Embryonic facial prominence (tissue), 1 donor: ENCODE measurements around the gene LINGO1.

Source experiments
- DNase-seq: peaks from one replicate; pipeline ENCODE4 v3.0.0-alpha.2; 2016; ENCODE audit errors: extremely low spot score

The LINGO1 gene

DNA sequence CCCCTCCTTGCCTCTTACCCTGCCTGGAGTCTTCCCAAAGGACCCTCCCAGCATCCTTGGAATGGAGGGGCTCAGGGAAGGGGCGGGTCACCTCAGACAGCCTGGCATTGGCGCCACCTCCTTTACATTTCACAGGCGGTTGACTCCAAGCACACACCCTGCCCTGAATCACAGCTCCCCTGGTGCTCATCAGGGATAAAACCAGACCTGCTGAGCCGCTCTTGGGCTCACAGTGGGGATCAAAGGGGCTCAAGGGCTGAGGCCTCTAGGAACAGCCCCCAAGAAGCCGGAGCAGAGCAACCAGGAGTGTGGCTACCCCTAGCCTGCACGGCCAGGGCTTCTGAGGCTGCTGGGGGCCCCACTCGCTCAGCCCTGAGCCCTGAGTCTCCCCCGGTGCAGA, 16.6 kb downstream of the LINGO1 start:
- no peak for DNase-seq

DNA sequence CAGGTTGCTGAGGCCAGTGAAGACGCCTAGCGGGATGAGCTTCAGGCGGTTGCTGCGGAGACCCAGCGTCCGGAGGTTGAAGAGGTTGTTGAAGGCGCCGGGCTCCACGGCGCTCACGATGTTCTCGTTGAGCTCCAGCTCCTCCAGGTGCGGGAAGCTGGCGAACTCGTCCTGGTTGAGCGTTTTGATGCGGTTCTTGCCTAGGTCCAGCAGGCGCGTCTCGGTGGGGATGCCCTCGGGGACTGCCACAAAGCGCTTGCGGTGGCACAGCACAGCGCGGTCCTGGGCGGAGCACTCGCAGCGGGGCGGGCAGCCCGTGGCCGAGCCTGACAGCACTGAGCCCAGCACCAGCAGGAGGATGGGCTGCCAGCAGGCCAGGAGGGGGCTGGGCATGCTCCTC, 17.2 kb downstream of the LINGO1 start:
- DNase-seq, result no peak

DNA sequence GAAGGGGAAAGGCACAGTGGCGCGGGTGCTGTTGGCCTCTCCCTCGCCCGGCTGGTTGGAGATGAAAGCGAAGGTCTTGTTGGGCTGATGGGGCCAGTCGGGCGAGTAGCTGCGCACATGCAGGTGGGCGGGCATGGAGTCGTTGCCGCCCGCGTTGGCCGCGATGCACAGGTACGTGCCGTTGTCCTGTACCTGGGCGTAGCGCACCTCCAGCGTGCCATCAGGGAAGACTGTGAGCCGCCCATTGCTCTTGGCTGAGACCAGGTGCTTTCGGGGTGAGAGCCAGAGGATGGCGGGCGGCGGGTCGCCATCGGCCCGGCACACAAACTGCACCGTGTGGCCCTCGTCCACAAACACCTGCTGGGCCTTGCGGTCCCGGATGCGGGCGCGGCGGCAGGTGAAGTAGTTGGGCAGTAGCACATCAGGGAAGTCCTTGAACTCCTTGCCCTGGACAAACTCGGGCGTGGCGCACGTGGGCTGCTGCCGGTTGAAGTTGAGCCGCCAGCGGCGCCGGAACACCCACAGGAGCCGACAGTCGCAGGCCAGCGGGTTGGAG, 18.4 kb downstream of the LINGO1 start:
- DNase-seq, result no peak

DNA sequence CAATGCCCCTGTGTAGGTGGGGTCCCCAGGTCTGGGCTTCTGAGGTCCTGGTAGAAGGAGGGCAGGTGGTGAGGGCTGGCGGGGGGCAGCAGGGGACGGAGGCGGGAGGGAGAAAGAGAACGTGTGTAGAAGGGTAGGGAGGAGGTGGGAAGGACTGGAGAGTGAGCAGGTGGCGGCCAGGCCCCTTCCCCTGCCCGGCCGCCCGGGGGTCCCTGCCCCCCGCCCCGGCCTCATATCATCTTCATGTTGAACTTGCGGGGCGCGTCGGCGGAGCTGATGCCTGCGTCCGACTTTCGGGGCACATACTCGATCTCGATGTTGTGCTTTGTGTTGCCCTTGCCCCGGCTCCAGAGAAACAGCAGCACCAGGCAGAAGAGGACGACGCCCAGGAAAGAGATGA, 18.9 kb downstream of the LINGO1 start:
- DNase-seq, result no peak

DNA sequence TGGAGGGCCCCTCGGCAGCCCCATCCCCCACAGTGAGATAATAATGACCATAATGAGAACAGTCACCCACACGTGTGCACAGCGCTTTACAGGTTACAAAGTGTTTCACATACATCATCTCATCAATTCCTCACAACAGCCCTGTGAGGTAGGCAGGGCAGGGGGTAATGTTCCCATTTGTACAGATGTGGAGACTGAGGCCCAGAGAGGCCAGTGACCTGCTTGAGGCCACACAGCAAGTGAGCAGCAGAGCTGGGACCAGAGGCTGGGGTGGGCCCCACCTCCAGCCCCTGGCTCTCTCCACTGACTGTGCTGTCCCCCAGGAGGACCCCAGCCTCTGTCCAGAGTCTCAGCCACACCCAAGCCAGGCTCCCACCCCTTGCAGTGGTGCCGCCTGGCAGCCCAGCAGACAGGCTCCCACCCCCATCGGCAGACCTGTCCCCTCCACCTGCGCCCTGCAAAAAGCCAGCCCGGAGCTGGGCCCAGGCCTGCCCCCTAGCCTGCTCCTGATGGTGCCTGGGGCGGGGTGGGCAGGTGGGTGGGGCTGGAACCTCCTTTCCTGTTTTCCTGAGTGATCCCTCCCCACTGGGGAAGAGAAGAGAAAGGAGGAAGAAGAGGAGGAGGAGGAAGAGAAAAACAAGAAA, 19.6 kb downstream of the LINGO1 start:
- no peak for DNase-seq

DNA sequence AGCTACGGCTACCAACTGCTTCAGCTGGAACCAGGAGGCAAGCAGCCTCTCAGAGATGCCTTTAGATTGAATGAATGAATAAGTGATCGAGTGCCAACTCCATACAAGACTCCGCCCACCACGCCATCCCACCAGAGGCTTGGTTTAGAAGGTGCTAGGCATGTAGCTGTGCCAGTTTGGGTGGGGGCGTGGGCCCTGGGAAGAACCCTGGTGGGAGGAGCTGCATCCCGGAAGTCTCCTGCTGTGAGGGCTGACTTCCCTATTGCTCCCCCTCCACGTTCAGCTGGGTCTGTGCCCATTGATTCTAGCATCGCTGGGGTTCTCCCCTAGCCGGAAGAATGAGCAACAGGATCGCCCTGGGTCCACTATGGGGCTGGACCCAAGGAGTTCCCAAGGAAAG, 20.9 kb downstream of the LINGO1 start:
- no peak for DNase-seq

DNA sequence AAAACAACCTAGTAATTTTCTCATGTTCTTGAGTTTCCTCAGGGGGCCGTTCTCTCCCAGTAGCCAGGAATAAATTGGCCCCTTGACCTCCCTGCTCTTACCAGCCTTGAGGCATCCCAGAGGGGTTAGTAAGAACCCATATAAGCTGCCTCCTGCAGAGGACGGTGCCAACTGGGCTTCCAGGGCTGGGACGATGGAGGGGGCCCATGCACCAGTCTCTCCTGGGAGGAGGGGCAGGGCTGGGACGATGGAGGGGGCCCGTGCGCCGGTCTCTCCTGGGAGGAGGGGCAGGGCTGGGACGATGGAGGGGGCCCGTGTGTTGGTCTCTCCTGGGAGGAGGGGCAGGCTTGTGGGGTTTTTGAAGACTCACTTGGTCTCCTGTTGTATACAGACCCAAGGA, 22.0 kb downstream of the LINGO1 start:
- no peak for DNase-seq

DNA sequence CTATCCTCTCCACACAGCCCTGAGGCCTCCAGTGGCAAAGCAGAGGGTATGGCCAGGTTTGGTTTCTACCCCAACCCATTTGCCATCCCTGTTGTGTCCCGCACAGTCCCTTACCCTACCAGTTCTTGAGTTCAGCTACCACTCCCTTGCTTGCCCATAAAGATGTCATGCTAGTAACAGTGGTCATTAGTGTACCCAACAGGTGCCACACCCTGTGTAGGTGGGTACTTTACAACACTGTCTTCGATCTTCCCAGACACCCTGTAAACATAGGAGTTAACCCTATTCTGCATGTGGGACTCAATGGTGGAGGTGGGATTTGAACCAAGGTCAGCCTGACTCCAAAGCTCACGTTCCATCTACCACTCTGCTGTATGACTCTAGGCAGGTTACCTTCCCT, 23.2 kb downstream of the LINGO1 start:
- DNase-seq, result no peak

DNA sequence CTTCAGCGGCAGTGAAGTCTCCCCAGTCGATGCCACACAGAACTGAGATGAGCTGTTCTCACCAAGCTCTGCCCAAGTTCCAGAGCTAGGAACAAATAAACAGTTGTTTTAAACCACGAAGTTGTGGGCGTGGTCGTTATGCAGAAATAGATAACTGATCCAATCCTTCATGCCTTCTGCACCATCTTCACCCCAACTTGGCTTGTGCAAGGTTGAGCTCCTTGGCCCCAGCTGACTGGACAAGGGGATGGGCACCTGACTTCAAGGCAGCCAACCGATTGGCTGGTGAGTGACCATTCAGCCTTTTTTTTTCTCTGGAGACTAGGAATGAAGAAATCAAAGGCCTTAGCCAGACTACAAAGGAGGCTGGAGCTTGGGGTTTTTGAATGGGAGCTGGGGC, 23.9 kb downstream of the LINGO1 start:
- DNase-seq, result no peak

DNA sequence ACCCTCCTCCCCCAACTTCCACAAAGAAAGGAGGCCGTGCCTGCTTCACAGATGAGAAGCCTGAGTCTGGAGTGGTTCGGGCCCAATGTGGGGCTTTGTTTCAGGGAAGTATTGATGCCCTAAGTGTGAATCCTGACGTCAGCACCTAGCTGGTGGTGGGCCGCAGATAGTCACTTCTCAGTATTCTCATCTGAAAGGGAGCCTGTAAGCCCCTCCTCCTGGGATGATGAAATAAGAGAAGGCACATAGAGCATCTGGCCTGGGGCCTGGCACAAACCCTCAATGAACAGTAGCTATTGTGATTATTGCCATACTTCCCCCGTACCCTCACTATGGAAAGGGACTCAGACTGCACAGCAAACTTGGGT, 24.8 kb downstream of the LINGO1 start:
- no peak for DNase-seq

DNA sequence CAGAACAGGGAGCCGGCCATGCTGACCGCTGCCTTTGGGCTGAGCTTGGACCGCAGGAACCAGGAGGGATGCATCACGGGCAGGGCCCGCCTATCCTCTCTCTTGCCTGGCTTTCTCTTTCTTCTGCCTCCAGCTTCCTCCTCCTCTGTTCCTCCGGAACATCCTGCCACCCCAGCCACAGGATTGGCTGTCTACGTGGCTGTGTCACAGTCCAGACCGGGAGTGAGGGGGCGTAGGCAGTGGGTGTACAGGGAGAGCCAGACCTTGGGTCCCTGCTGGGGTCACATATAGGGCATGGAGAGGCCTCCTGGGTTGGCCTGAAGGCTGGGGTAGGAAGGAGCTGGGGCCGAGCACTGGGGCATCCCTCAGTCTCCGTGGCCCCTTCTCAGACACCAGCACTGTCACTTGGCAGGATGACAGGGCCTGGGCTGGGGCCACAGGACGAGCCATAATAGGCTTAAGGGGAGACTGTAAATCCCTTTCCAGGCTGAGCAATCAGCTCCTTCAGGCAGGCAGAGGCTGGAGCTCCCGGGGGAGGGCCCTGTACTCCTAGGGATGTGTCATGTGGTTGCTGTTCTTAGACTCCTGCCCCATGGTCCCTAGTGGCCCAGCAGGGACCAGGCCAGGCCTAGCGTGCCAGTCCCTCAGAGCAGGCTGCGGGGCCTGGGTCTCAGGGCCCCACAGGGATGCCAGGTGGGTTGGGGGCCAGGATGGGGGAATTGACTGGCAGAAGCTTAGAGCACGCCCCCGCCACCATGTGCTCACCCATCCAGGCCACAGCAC, 25.4 kb downstream of the LINGO1 start:
- DNase-seq, result no peak

DNA sequence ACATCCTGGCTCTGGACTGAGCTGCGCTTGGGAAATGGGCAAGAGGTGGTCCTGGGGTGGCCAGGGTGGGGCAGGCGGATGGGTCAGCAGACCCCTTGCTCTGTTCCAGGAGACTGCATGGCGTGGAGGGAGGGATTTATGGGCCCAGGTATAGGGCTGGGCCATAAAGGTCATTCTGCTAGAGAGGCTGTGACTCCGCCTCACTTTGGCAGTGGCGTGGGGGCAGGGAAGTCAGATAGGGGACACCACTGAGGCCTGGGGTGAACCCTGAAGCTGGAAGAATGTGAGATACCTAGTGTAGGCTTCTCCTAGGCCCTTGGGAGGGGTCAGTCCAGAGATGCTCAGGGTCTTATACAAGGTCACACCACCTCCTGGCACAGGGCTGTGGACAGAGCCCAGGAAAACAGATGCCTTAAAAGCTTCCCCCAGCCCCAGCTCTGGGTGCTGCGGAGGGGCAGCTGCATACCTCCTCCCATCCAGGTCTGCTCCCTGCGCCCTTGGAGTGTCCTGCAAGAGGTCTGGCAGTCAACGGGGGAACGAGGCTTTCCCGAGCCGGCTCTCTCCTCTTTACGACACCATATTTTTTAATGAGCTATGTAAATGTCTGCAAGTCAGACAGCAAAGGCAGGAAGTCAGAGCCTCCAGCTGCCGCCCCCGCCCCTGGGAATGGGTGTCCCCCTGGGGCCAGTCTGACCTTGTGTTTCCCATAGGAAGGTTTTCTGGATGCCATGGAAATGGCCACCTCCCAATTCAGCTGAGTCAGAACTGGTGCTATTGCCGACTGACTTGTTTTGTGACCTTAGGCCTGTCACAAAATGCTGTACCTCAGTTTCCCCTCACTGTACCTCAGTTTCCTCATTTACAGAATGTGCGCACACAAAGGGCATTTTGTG, 26.3 kb downstream of the LINGO1 start:
- no peak for DNase-seq

DNA sequence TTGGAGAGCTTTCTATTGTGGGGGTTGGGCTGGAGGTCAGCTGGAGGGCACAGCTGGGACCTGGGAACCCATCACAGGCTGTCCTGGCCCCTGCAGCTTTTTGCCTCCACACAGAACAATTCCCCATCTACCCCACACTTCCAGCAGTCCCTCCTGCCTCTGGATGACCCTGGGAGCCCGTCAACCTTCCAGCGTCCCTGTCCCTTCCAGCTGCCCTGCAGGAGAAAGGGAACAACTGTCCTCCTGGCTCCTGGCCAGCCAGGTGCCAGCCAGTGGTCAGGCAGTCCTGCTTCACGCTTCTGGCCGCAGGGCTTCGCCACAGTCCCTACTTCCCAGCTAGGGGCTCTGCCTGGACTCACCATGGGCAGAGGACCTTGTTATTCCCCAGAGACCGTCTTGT, 27.2 kb downstream of the LINGO1 start:
- DNase-seq, result no peak

DNA sequence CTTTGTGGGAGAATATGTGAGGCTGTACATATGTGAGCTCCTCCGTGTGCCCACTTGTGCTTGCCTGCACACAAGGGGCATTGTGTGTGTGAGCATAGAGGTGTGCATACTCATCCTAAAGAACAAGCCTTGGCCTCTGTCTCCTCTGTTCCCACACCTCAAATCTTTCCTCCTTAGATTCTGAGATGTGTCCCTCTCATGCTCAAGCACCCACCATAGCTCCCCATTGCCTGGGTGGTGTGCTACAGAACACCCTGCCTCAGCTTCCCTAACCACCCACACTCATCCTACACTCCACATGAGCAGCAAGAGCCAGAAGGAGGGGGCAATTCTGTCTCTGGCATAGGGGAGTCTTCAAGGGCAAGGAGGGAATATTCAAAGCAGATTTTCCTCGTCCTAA, 27.7 kb downstream of the LINGO1 start:
- DNase-seq, result no peak

DNA sequence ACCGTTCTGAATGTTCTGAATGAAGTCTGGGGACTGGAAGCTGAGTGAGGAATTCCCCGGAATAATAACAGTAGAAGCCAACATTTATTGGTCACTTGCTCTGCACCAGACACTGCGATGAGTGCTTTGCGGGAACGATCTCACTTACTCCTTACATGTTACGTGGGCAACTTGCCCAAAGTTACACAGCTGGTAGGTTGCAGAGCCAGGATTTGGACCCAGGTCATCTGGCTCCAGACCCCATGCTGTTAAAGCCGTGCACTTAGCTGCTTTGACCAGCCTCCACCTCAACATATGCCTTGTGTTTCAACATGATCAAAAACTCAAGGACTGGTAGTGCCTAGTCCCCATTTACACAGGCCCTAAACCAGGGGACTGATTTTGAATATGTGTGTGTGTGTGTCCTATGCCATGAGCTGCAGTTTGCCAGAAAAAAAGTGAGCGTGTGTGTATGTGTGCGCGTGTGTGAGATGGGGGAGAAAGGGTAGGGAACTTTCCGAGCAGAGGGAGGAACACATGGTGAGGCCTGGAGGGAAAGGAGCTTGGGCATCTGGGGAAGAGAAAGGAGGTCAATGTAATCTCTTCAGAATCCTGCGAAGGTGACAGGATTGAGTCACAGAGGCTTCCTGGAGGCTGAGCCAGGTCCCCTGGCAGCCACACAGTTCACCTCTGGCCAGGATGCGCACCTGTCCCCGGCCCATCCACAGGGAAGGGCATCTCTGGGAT, 28.9 kb downstream of the LINGO1 start:
- DNase-seq, result no peak

DNA sequence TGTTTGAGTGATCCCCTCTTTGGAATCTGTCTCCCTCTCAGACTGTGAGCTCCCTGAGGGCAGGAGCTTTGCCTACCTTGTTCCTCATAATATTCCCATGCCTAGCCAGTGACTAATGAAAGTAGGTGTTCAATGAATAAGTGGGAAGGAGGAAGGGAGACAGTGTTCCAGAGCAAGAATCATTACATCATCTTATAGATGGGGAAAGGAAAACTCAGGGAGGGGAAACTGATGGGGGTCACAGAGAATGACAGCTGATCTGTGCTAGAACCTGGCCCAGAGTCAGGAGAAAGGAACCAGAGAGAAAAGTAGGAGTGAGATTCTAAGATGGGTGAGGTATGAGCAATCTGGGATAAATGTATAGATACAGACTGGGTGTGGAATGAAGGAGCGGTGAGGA, 29.9 kb downstream of the LINGO1 start:
- no peak for DNase-seq

DNA sequence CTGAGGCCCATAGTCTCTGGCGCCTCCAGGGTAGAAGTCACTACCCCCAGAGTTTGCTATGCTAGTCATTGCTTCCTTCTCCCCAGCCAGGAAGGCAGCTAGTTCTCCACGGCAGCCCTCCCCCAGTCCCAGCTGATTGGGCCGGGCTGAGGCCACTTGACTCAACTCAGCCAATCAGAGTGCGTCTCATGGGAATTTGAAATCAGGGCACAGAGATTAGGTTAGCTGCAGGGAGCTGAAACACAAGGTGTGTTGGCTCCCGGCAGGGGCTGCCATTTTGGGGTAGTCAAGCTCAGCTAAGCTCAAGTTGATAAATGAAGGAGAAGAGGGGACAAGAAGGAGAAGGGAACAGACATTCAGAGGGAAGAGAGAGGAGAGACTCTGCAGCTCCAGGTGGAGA, 32.8 kb downstream of the LINGO1 start:
- DNase-seq, result no peak

DNA sequence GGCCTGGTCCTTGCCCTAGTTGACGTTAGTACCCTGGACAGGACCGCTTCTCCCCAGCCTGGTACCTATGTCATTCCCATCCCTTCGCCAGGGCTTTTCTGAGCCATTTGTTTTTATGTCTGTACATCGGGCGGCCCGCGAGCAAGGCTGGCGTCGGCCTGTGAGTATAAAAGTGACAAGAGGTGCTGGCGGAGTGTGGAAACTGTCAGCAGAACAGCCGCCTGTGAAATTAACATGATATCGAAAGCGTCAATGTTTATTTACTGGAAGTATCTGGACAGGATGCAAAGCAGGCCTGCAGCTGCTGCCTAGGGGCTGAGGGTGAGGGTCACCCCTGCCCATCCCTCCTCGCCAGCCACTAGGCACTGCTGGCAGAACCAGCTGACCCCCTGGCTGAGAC, 33.4 kb downstream of the LINGO1 start:
- no peak for DNase-seq

DNA sequence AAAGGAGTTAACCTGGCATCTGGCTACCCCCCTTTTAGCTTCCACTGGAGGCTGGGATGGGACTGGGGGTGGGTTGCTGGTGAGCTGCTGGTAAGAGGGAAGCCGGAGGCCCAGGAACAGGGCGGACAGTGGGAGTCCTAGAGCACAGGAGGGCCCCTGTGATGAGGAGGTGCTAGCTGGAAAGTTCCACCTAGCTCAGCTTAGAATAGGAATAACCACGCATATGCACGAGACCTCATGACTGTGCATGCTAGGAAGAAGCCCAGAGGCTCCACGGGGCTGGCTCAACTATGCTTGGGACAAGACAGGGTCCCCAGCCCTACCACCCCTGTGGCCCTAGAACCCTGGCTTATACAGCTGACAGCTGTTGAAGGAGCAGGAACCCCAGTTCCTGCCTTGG, 34.1 kb downstream of the LINGO1 start:
- DNase-seq, result no peak

DNA sequence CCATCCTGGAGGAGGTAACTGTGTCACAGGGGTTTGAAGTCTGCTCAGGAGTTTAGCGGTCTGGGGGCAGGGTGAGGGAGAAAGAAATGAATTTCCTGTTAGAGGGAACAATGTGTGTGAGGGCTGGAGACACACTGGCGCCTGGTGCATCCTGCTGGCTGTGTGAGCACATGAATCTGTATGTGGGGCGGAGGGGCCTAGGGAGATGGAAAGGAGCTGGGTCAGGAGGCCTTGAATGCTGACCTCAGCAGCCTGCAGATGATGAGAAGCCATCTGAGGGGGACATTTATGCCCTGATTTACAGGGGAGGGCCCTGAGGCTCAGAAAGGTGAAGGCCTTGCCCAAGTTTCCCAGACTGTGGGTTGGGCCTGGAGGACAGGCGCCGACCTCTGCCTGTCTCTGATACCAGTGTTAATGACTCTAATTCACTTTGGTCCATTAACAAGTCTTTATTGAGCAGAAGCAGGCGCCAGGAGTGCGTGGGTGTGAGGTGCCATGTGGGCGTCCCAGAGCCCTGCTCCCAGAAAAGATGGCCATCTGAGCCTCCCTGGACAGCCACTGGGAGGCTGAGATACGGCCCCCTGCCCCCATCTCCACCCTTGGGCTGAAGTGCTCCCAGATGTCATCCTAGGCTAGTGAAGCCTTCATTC, 34.8 kb downstream of the LINGO1 start:
- no peak for DNase-seq
